Effector CD4-positive, alpha-beta T cell (primary cell): Measurements from ENCODE around the gene DBNDD1.
"Not testable (repeated sequence)": the region's sequence is repeated elsewhere in the genome, so short reads cannot be mapped to it uniquely, and the experiment has no call there.

Experiments used
- DNase-seq: peaks from one replicate; pipeline ENCODE4 v3.0.0-alpha.2; 2020
- total RNA-seq: gene quantifications from one replicate; lab custom pipeline; 2026; lab: John Stamatoyannopoulos, UW

DBNDD1 gene
- total RNA-seq, result 2.4 reads per million, percentile 7 among the genes with 10 or more reads in this experiment

- no peak for DNase-seq
Measured at GRCh38 chr16:90018652-90019542, at the start of gene DBNDD1. TSS of gene DBNDD1 (minus strand) at chr16:90019456. CDS start at chr16:90019341, 115 bp downstream.

- no peak for DNase-seq
Measured at GRCh38 chr16:90061437-90061836, 42.2 kb upstream of the DBNDD1 start.

GRCh38 chr16:90057738-90058173 is 38.5 kb upstream of the DBNDD1 start:
- no peak for DNase-seq

GRCh38 chr16:90056521-90056920 is 37.3 kb upstream of the DBNDD1 start:
- not testable (repeated sequence) for DNase-seq

- DNase-seq, result no peak
Measured at GRCh38 chr16:90055371-90055770, 36.1 kb upstream of the DBNDD1 start.

- DNase-seq, result no peak
Measured at GRCh38 chr16:90054554-90054953, 35.3 kb upstream of the DBNDD1 start.

- DNase-seq, result no peak
Measured at GRCh38 chr16:90053902-90054500, 34.7 kb upstream of the DBNDD1 start.

- no peak for DNase-seq
Measured at GRCh38 chr16:90050969-90051368, 31.7 kb upstream of the DBNDD1 start.

GRCh38 chr16:90048737-90049330 is 29.6 kb upstream of the DBNDD1 start:
- no peak for DNase-seq

GRCh38 chr16:90048347-90048722 is 29.1 kb upstream of the DBNDD1 start:
- no peak for DNase-seq

GRCh38 chr16:90047714-90048346 is 28.6 kb upstream of the DBNDD1 start:
- no peak for DNase-seq

GRCh38 chr16:90046971-90047713 is 27.9 kb upstream of the DBNDD1 start:
- no peak for DNase-seq

GRCh38 chr16:90046122-90046970 is 27.1 kb upstream of the DBNDD1 start:
- DNase-seq, result no peak

- no peak for DNase-seq
Measured at GRCh38 chr16:90044111-90044551, 24.9 kb upstream of the DBNDD1 start.

GRCh38 chr16:90043526-90043925 is 24.3 kb upstream of the DBNDD1 start:
- DNase-seq, result no peak

GRCh38 chr16:90042946-90043514 is 23.8 kb upstream of the DBNDD1 start:
- DNase-seq, result no peak

GRCh38 chr16:90041896-90042473 is 22.7 kb upstream of the DBNDD1 start:
- no peak for DNase-seq

GRCh38 chr16:90040152-90041023 is 21.1 kb upstream of the DBNDD1 start:
- DNase-seq, result no peak

- no peak for DNase-seq
Measured at GRCh38 chr16:90037276-90037675, 18.0 kb upstream of the DBNDD1 start.

GRCh38 chr16:90035902-90036301 is 16.6 kb upstream of the DBNDD1 start:
- DNase-seq, result no peak
